Sigmoid colon (tissue), 7 donors: ENCODE measurements around the gene ODC1. TPM values are rescaled to one million over a fixed set of nuclear protein-coding genes. Genes with fewer than 3 reads are reported as not detected.

Source experiments
- DNase-seq: peaks from one replicate; pipeline ENCODE4 v3.0.0-alpha.2; 2019
- H3K27ac ChIP-seq, 4 donors: fragments of 200-600 bp; sonication (generic); one replicate each; pipeline ENCODE4 v1.5.1; 2016 to 2019; ENCODE audit warnings: mild to moderate bottlenecking in 1 of 4
- H3K27me3 ChIP-seq, 3 donors: fragments of 200-600 bp; sonication (generic); one replicate each; pipeline ENCODE4 v1.5.1; 2019; ENCODE audit warnings: mild to moderate bottlenecking in 1 of 3
- H3K36me3 ChIP-seq, 4 donors: fragments of 200-600 bp; sonication (generic); one replicate each; pipeline ENCODE4 v1.5.1; 2016 to 2019
- H3K4me1 ChIP-seq, 4 donors: fragments of 200-600 bp; sonication (generic); one replicate each; pipeline ENCODE4 v1.5.1; 2017 to 2019
- H3K4me3 ChIP-seq, 4 donors: fragments of 200-600 bp; sonication (generic); one replicate each; pipeline ENCODE4 v1.5.1; 2017 to 2019; ENCODE audit warnings: mild to moderate bottlenecking in 2 of 4, moderate library complexity in 1 of 4
- H3K9me3 ChIP-seq, 4 donors: fragments of 200-600 bp in 3 of 4; sonication (generic) in 3 of 4; one replicate each; pipeline versions ENCODE4 v1.5.1 to v1.6.1; 2013 to 2019
- EP300 ChIP-seq, 4 donors: sonication (generic); formaldehyde crosslinking; IDR thresholded peaks; one replicate each; pipeline ENCODE4 v1.6.1; 2017; ENCODE audit warnings: antibody characterized with exemption in 4 of 4
- POLR2A ChIP-seq, 2 donors: fragments of 450-650 bp; IDR thresholded peaks; one replicate each; pipeline ENCODE4 v1.6.1; 2016; ENCODE audit warnings: antibody characterized with exemption in 2 of 2, mild to moderate bottlenecking in 2 of 2, moderate library complexity in 2 of 2
- POLR2AphosphoS5 ChIP-seq, 4 donors: sonication (generic); formaldehyde crosslinking; IDR thresholded peaks; one replicate each; pipeline ENCODE4 v1.6.1; 2017; ENCODE audit warnings: antibody characterized with exemption in 4 of 4
- WGBS, 2 donors: extraction: QIAGEN DNeasy Blood & Tissue Kit; methylation state at CpG; one replicate each; pipeline ENCODE4 v1.1.7; 2013; 5-methylcytosine and 5-hydroxymethylcytosine counted together
- intact Hi-C: fragments of 100-400 bp; cut with DNase I; formaldehyde crosslinking; loops from one replicate; pipeline ENCODE4 v1.15.1; 2023
- polyA plus RNA-seq, 3 donors: library from polyadenylated mRNA; stranded (reverse); fragments of 200-250 nt; gene quantifications; one replicate each; pipeline ENCODE4 v1.2.3, GENCODE V29; 2013
- total RNA-seq, 4 donors: library from RNA; depleted of rRNA; stranded (reverse); fragments of >200 nt; gene quantifications; one replicate each; pipeline ENCODE4 v1.1.0, GENCODE V29; 2016
- TF ChIP-seq, protein P1 (sequence below), 4 experiments: fragments of 450-650 bp in 3 of 4; fragments of 200-600 bp in 1 of 4; IDR thresholded peaks; one replicate each; pipeline ENCODE4 v1.5.1; 2016 to 2019; ENCODE audit warnings: antibody characterized with exemption in 4 of 4, mild to moderate bottlenecking in 3 of 4, moderate library complexity in 2 of 4
- donor health status: healthy with polysubstance abuse.
- donor health status: Bipolar disorder and iron deficiency.
- donor health status: healthy.

Gene ODC1
- total and polyA plus RNA-seq, 7 donors, result 34.8 to 88.2 (median 54.3) TPM

DNA sequence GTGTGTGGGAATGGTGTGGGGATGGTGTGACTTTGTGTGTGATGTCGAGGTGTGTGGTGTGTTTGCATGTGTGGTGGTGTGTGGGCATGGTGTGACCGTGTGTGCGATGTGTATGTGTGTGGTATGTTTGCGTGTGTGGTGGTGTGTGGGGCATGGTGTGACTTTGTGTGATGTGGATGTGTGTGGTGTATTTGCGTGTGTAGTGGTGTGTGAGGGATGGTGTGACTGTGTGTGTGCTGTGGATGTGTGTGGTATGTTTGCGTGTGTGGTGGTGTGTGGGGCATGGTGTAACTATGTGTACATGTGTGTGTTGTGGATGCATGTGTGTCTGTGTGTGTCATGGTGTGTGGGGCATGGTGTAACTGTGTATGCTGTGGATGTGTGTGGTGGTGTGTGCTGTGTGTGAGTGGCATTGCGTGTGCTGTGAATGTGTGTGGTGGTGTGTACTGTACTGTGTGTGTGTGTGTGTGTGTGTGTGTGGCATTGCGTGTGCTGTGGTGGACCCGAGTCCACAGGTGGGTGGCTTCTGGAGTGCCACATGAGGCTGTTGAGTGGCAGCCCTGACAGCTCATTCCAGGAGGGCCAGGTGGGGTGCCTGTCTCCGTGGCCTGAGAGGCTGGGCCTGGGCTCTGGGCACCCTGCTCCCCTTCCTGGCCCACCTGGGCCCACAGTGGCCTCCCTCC, 14.7 kb downstream of the ODC1 start:
- Histone ChIP-seq H3K4me3 (no peak overlapping the region), H3K27me3 (no peaks in the 10 kb centered on the region), H3K27ac (no peak overlapping the region), H3K36me3 (no peaks in the 10 kb centered on the region), H3K4me1 (peaks cover 0 to 6% (median 4%) of the 10 kb centered on the region in 4 donors), H3K9me3 (no peaks in the 10 kb centered on the region)
- 88 to 92% methylated on average over 10 of the region's 10 CpGs for WGBS, 2 donors
- TF ChIP-seq EP300 (IDR thresholded peaks at IDR 0.05) (no peak), POLR2A (IDR thresholded peaks at IDR 0.05) (no peak), POLR2AphosphoS5 (IDR thresholded peaks at IDR 0.05) (no peak)
- TF ChIP-seq, protein P1, sequence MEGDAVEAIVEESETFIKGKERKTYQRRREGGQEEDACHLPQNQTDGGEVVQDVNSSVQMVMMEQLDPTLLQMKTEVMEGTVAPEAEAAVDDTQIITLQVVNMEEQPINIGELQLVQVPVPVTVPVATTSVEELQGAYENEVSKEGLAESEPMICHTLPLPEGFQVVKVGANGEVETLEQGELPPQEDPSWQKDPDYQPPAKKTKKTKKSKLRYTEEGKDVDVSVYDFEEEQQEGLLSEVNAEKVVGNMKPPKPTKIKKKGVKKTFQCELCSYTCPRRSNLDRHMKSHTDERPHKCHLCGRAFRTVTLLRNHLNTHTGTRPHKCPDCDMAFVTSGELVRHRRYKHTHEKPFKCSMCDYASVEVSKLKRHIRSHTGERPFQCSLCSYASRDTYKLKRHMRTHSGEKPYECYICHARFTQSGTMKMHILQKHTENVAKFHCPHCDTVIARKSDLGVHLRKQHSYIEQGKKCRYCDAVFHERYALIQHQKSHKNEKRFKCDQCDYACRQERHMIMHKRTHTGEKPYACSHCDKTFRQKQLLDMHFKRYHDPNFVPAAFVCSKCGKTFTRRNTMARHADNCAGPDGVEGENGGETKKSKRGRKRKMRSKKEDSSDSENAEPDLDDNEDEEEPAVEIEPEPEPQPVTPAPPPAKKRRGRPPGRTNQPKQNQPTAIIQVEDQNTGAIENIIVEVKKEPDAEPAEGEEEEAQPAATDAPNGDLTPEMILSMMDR (IDR thresholded peaks at IDR 0.05), result no peak
- intact Hi-C loops, result loop anchor here (5.0 to 10.0 kb wide), 2 partner anchors 291 to 639 kb away; no protein-coding TSS in a partner anchor
- no peak for DNase-seq

- no peak for TF ChIP-seq EP300 (IDR thresholded peaks at IDR 0.05)
- TF ChIP-seq, protein P1 (IDR thresholded peaks at IDR 0.05), result no peak
- no peak for TF ChIP-seq POLR2A (IDR thresholded peaks at IDR 0.05)
- TF ChIP-seq POLR2AphosphoS5 (IDR thresholded peaks at IDR 0.05), result no peak
- intact Hi-C loops, result loop anchor here (5.0 to 10.0 kb wide), 2 partner anchors 290 to 638 kb away; no protein-coding TSS in a partner anchor
- no peaks in the 10 kb centered on the region for H3K9me3 ChIP-seq
Measured at GRCh38 chr2:10432311-10433181, 15.6 kb downstream of the ODC1 start.

GRCh38 chr2:10431797-10432196, 16.3 kb downstream of the ODC1 start:
- Histone ChIP-seq H3K9me3 (no peaks in the 10 kb centered on the region), H3K27ac (no peak overlapping the region), H3K27me3 (no peaks in the 10 kb centered on the region), H3K4me3 (no peak overlapping the region), H3K36me3 (peaks cover 0 to 5% (median 2%) of the 10 kb centered on the region in 4 donors), H3K4me1 (peaks cover 0 to 6% (median 4%) of the 10 kb centered on the region in 4 donors)
- intact Hi-C loops, result loop anchor here (5.0 to 10.0 kb wide), 2 partner anchors 289 to 637 kb away; no protein-coding TSS in a partner anchor
- DNase-seq, result no peak
- TF ChIP-seq, protein P1 (IDR thresholded peaks at IDR 0.05), result no peak
- 17 to 66% methylated on average over 16 of the region's 16 CpGs for WGBS, 2 donors

More at GRCh38 chr2:10432311-10433181, 15.6 kb downstream of the ODC1 start:
- Histone ChIP-seq H3K4me1 (peaks cover 0 to 6% (median 4%) of the 10 kb centered on the region in 4 donors), H3K27ac (no peak overlapping the region), H3K36me3 (no peaks in the 10 kb centered on the region), H3K27me3 (no peaks in the 10 kb centered on the region), H3K4me3 (peak overlapping the region in 2 of 4 donors; percentile 7 to 37)
- no peak for DNase-seq
- 8 to 15% methylated on average over 49 of the region's 49 CpGs for WGBS, 2 donors

- Histone ChIP-seq H3K4me3 (no peak overlapping the region), H3K9me3 (no peaks in the 10 kb centered on the region), H3K4me1 (peaks cover 0 to 6% (median 4%) of the 10 kb centered on the region in 4 donors), H3K36me3 (peaks cover 0 to 13% (median 5%) of the 10 kb centered on the region in 4 donors), H3K27ac (no peak overlapping the region), H3K27me3 (no peaks in the 10 kb centered on the region)
- no peak for DNase-seq
- 64 to 83% methylated on average over 8 of the region's 8 CpGs for WGBS, 2 donors
- no peak for TF ChIP-seq EP300 (IDR thresholded peaks at IDR 0.05)
- no peak for TF ChIP-seq POLR2AphosphoS5 (IDR thresholded peaks at IDR 0.05)
- TF ChIP-seq POLR2A (IDR thresholded peaks at IDR 0.05), result no peak
- TF ChIP-seq, protein P1 (IDR thresholded peaks at IDR 0.05), result no peak
- intact Hi-C loops, result loop anchor here (5.0 to 10.0 kb wide), 2 partner anchors 289 to 636 kb away; no protein-coding TSS in a partner anchor
Measured at GRCh38 chr2:10430886-10431622, 17.1 kb downstream of the ODC1 start.
